OCI-LY7 (cell line): Measurements from ENCODE around the gene NOP56. TPM values are rescaled to one million over a fixed set of nuclear protein-coding genes. Genes with fewer than 3 reads are reported as not detected.

Source experiments
- BruUV-seq: library from RNA; stranded (reverse); fragments of 400-500 nt; replicated peaks from 2 replicates; lab custom pipeline; 2021; lab: Mats Ljungman, UMichigan
- CTCF ChIA-PET: fragments of 300-600 bp; sonication (Branson Sonifier 250); formaldehyde crosslinking; loops from one replicate; lab custom pipeline; 2022; ENCODE audit warnings: antibody characterized with exemption; ENCODE audit not compliant: unreplicated experiment; lab: Charles Lee
- POLR2A ChIA-PET: fragments of 300-600 bp; sonication (Branson Sonifier 250); formaldehyde crosslinking; loops from one replicate; lab custom pipeline; 2022; ENCODE audit warnings: antibody characterized with exemption; lab: Charles Lee
- DNase-seq: peaks from one replicate; pipeline ENCODE4 v3.0.0-alpha.2; 2015; ENCODE audit warnings: low spot score
- H2AFZ ChIP-seq: fragments of 200-600 bp; sonication (generic), shearing (Covaris generic); 2 replicates; pipeline ENCODE4 v1.6.1; 2014; ENCODE audit warnings: mild to moderate bottlenecking, antibody characterized with exemption, low read length, moderate library complexity
- H3K27ac ChIP-seq: fragments of 200-600 bp; sonication (generic); 2 replicates; pipeline ENCODE4 v1.5.1; 2014; ENCODE audit warnings: mixed run types, low read depth, mild to moderate bottlenecking, moderate library complexity, low read length, inconsistent platforms; ENCODE audit not compliant: poor library complexity, severe bottlenecking
- H3K36me3 ChIP-seq: fragments of 200-600 bp; sonication (generic); 2 replicates; pipeline ENCODE4 v1.6.1; 2014; ENCODE audit warnings: mild to moderate bottlenecking, antibody characterized with exemption, low read length, moderate library complexity, mixed read lengths; ENCODE audit not compliant: insufficient read depth
- H3K4me1 ChIP-seq: fragments of 200-600 bp; sonication (generic); 2 replicates; pipeline ENCODE4 v1.5.1; 2014; ENCODE audit warnings: mild to moderate bottlenecking, low read length; ENCODE audit not compliant: insufficient read depth, poor library complexity, severe bottlenecking
- H3K4me2 ChIP-seq: fragments of 200-600 bp; sonication (generic); 2 replicates; pipeline ENCODE4 v1.6.1; 2014; ENCODE audit warnings: mild to moderate bottlenecking, low read length
- H3K4me3 ChIP-seq: fragments of 200-600 bp; sonication (generic); 2 replicates; pipeline ENCODE4 v1.5.1; 2014; ENCODE audit warnings: mild to moderate bottlenecking, low read depth, low read length; ENCODE audit not compliant: poor library complexity, severe bottlenecking
- H3K79me2 ChIP-seq: fragments of 200-600 bp; sonication (generic); 2 replicates; pipeline ENCODE4 v1.6.1; 2016; ENCODE audit warnings: low read depth, mild to moderate bottlenecking, low read length, moderate library complexity, mixed read lengths; ENCODE audit not compliant: insufficient read depth
- H3K9me2 ChIP-seq: fragments of 200-600 bp; sonication (generic); 2 replicates; pipeline ENCODE4 v1.6.1; 2016; ENCODE audit warnings: mild to moderate bottlenecking, low read length, mixed read lengths; ENCODE audit not compliant: insufficient read depth
- H3K9me3 ChIP-seq: fragments of 200-600 bp; sonication (generic); 2 replicates; pipeline ENCODE4 v1.6.1; 2014; ENCODE audit warnings: mild to moderate bottlenecking, mixed run types, low read length, mixed read lengths
- H4K20me1 ChIP-seq: fragments of 200-600 bp; sonication (generic); 2 replicates; pipeline ENCODE4 v1.6.1; 2014; ENCODE audit warnings: mild to moderate bottlenecking, antibody characterized with exemption, low read length, moderate library complexity, mixed read lengths; ENCODE audit not compliant: insufficient read depth
- CTCF ChIP-seq: fragments of 200-600 bp; sonication (generic); conservative IDR thresholded peaks from 2 replicates; pipeline ENCODE4 v1.5.1; 2014; ENCODE audit warnings: mild to moderate bottlenecking, antibody characterized with exemption, low read length, moderate library complexity, mixed read lengths
- EZH2phosphoT487 ChIP-seq: fragments of 200-600 bp; sonication (generic); IDR thresholded peaks from 2 replicates; pipeline ENCODE4 v1.6.1; 2018; ENCODE audit warnings: low read depth, borderline replicate concordance, mild to moderate bottlenecking, mixed run types, antibody characterized with exemption, low read length, moderate library complexity, mixed read lengths
- intact Hi-C: fragments of 100-400 bp; cut with micrococcal nuclease; formaldehyde crosslinking; loops from one replicate; pipeline ENCODE4 v1.10.0; 2022; ENCODE audit not compliant: unreplicated experiment
- total RNA-seq, 2 experiments: library from RNA; depleted of rRNA in 1 of 2; stranded (reverse); fragments of >200 nt in 1 of 2; shearing (Covaris generic) in 1 of 2; gene quantifications; 2 replicates each; pipeline ENCODE4 v1.2.3, GENCODE V29; 2014 to 2022

NOP56 gene
- total RNA-seq, 2 experiments from 2014 or later = 544 to 580 TPM

DNA sequence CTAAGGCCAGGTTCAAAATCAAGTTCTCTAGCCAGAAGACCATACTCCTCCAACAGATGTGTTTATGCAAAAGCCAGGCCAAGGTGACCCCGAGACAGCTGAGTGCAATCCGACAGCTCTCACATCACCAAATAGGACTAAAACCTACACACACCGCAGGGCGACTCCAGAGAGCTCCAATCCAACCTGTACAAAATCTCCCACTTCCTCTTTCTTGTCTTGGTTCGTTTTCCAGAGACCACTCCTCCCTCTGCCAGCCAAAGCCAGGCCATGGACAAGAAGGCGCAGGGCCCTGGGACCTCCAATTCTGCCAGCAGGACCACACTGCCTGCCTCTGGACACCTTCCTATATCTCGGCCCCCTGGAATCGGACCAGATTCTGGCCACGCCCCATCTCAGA, 11.5 kb upstream of the NOP56 start:
- no peak overlapping the region for H2AFZ ChIP-seq
- H3K4me1 ChIP-seq = no peaks in the 10 kb centered on the region
- H3K9me3 ChIP-seq = no peaks in the 10 kb centered on the region
- ChIA-PET POLR2A (interaction anchor here (0.6 to 1.0 kb wide), 2 partner anchors 9 to 11 kb away, joined by 4 to 6 read pairs; no protein-coding TSS in a partner anchor), CTCF (no interaction called here)
- BruUV-seq = no TSS peak
- no peaks in the 10 kb centered on the region for H4K20me1 ChIP-seq
- no peak overlapping the region for H3K27ac ChIP-seq
- H3K4me2 ChIP-seq = no peak overlapping the region
- no peak for TF ChIP-seq CTCF
- TF ChIP-seq EZH2phosphoT487 = no peak
- no peaks in the 10 kb centered on the region for H3K9me2 ChIP-seq
- no peaks in the 10 kb centered on the region for H3K36me3 ChIP-seq
- no peaks in the 10 kb centered on the region for H3K79me2 ChIP-seq
- DNase-seq = no peak
- intact Hi-C loops = loop anchor here (10.0 kb wide), 1 partner anchor 256 kb away; the partner anchor contains the start of gene TGM6
- H3K4me3 ChIP-seq = no peak overlapping the region

- no peak for DNase-seq
- H3K36me3 ChIP-seq = no peaks in the 10 kb centered on the region
- ChIA-PET POLR2A (no interaction called here), CTCF (no interaction called here)
- TF ChIP-seq CTCF (no peak), EZH2phosphoT487 (no peak)
- intact Hi-C loops = loop anchor here (10.0 kb wide), 1 partner anchor 259 kb away; the partner anchor contains the start of gene TGM6
- no peak overlapping the region for H3K4me2 ChIP-seq
- no peaks in the 10 kb centered on the region for H3K79me2 ChIP-seq
- H3K9me2 ChIP-seq = no peaks in the 10 kb centered on the region
- no peak overlapping the region for H2AFZ ChIP-seq
- no peaks in the 10 kb centered on the region for H3K4me1 ChIP-seq
- H4K20me1 ChIP-seq = no peaks in the 10 kb centered on the region
- no TSS peak for BruUV-seq
- H3K9me3 ChIP-seq = no peaks in the 10 kb centered on the region
- no peak overlapping the region for H3K27ac ChIP-seq
- no peak overlapping the region for H3K4me3 ChIP-seq
These were observed 8.7 kb upstream of the NOP56 start for GRCh38 chr20:2643708-2644107.
